ENCODE measurements around the gene ABLIM2.
"Not testable (repeated sequence)": the region's sequence is repeated elsewhere in the genome, so short reads cannot be mapped to it uniquely, and the experiment has no call there.

ABLIM2 gene

DNA sequence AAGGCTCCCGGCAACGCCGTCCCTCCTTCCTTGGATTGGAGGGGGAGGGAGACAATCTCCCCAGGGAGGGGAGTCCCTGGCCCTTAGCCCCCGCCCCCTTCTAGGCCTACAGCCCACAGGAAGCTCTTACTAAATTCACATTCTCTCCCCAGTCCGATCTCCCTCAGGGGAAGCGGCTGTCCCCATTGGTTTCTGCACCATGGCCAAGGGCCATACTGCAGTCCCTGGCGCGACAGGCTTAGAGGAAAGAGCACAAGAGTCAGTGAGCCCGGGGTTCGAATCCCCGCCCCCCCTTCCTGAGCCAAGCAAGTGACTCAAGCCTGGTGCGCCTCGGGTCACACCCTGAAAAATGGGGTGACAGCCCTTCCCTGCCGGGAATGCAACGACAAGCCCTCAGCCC lies 1.1 kb downstream of the ABLIM2 start:
- DNase-seq (ENCODE audit: low read depth) = no peak

DNA sequence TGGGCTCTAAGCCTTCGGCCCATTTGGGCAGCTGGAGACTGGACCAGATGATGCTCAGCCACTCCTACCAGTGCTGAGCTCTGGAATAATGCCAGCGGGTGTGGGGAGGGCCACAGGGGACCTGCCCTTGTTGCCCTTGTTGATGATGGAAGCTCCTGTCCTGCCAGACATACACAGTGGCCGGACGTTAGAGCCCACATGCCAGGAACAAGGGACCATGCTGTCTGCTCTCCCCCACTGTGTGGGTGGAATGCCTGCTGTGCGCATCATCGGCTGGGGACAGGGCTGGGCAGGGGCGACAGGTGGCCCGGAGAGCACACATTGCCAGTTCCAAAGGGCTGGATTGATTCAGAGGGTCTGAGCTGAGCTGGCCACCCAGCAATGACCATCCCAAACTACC lies 2.0 kb downstream of the ABLIM2 start:
- DNase-seq (ENCODE audit: low read depth) = no peak

DNA sequence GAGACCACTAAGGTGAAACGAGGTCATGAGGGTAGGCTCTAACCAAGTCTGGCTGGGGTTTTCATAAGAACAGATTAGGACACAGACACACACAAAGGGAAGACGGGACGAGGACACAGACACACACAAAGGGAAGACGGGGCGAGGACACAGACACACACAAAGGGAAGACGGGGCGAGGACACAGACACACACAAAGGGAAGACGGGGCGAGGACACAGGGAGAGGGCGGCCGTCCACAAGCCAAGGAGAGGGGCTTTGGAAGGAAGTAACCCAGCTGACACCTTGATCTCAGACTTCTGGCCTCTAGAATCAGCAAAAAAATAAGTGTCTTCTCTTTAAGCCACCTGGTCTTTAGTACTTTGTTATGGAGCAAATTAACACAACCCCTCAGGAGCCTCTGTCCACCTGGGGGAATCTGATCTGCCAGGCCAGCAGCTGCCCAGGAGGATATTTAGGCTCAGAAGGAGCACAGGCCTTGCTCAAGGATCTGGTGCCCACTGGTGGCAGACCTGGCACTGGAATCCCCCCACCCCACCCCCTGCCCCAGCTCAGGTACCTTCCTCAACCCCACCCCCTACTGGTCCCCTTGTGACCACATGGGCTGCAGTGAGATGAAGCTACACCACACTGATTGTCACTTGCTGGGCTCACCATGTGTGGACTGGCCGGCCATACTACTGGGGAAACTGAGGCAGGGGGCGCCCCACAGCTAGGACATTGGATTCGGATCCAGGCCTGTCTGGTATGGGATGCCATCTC lies 2.8 kb downstream of the ABLIM2 start:
- DNase-seq (ENCODE audit: low read depth) = no peak

DNA sequence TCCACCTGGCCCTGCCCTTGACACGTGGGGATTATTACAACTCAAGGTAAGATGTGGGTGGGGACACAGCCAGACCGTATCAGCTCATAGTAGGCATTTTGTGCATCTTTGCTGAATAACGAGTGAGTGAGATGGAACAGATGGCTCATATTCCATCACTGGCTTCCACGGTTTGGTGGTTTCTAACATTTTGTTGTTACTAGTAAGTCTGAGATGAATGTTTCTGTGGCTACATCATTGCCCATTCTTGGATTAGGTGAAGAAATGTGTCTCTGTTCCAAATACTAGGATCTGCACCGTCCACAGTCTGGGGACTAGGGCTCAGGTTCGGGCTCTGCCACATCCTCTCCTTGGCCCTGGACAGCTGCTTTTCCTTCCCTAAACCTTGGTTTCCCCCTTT lies 3.6 kb downstream of the ABLIM2 start:
- DNase-seq (ENCODE audit: low read depth) = no peak

DNA sequence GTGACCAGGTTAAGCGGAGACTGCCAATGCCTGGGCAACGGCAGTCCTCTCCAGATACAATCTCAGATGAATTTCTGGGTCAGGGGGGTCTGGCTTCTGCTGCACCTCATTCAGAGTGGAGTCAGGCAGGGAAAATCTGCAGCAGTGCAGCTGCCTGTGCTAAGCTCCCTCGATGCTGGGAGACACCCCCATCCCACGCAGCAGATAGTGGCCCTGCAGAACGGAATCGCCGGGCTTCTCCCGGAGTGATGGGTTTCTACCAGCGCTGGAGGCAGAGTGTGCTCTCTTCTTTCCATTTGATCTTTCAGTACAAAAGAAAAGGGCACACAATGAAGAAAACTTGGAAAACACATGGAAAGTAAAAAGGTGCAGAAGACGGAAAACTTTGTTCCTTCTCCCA lies 5.2 kb downstream of the ABLIM2 start:
- no peak for DNase-seq (ENCODE audit: low read depth)

DNA sequence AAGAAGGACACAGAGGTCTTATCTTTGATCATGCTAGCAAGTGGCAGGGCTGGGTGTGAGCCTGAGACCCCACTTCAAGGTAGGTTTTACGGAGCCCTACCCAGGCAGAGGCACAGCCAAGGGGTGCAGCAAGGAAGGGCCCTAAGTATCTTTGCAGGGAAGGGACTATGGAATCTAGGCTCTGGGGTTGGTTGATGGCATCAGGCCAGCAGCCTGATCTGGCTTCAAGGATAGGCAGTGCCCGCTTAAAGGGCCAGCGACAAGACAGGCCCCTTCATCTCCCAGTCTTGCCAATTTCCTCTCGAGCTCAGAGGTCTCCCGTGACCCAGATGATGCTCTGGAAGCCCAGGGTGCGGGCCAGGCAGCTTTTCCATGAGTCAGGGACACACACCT lies 5.8 kb downstream of the ABLIM2 start:
- no peak for DNase-seq (ENCODE audit: low read depth)

DNA sequence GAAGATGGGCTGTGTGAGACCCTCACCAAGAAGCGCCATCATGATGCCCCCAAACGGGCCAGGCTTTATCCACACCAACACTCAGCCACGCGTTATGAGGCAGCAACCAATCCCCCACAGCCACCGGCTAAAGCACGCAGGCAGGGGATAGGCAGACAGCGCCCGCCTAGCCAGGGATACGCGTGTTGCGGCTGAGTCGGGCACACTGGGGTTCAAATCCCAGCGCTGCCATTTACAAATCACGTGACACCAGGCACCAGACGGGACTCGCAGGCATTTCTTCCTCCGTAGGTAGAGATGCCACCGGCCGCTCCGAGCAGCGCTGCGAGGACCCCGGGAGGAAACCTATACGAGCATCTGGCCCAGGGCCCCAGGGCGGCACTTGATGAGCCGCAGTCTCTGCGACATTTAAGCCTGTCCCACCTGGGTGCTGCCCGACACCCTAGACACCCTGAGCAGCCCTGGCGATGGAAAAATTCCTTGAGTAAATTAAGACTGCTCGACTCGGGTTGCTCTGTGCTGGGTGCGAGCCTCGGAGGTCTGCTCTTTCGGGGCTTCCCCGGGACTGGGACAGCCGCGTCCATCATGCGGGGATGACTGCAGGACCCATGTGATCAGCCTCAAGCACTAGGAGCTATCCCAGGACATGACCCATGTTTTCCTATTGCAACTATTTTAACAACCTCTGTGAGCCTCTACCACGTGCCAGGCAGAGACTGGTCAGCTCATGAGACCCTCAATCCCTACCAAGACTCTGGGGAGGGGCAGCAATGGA lies 6.3 kb downstream of the ABLIM2 start:
- DNase-seq (ENCODE audit: low read depth) = no peak

DNA sequence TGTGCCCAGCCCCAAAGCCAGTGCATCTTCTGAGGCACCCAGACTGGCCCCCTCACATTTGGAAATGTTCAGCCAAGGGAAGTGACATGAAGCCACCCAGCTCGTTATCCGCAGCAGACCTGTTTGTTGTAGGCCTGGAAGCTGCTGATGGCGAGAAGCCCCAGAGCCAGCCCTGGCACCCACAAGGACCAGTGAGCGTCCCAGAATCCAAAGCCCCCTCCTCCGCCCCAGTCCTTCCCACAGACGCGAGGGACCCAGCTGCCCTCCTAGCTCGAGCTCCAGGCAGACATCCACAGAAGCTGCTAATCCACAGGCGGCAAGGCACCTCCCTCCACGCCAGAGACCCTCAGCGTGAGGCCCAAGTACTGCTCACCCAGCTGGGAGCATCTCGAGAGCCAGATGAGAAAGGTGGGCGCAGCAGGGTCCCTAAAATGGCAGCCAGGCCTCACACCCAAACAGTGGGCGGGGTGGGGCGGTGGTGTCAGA lies 7.4 kb downstream of the ABLIM2 start:
- no peak for DNase-seq (ENCODE audit: low read depth)

DNA sequence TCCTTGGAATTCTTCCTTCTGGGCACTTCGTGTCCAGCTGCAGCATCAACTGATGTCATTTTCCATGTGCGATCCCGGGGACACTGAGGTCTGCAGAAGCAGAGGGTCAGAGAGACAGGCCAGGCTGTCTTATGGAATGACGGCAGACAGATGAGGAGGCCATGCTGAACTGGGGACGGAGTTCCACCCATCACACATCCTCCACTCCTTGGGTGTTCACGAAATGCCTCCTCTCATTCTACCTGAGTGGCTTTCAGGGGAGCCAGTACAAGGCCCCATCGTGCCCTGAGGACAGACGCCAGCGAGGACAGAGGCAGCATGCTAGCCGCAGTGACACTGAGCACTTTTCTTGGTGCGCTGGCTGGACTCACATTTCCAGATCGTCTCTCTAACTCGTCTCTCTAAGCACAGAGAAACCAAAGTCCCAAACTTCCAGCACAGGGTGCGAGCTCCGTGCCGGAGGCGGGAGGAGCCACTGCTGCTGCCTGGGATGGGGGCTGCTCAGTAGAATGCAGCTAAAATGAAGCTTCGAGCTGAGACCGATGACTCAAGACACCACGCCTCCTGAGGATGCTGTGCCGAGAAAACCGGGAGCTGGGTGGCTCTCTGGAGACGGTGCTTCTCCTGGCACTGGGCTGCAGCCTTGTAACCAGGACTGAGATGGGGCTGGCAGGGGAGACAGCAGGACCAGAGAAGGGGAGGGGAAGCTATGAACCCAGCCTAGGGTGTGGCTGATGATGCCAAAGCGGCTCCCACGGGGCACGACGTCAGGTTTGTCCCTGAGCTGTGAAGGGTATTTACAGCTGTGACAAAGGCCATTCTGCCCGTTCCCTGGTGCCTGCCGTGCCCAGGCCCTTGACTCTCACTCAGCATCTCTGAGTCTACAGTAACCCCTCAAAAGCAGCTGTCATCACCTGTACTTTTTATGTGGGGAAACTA lies 8.2 kb downstream of the ABLIM2 start:
- no peak for DNase-seq (ENCODE audit: low read depth)

DNA sequence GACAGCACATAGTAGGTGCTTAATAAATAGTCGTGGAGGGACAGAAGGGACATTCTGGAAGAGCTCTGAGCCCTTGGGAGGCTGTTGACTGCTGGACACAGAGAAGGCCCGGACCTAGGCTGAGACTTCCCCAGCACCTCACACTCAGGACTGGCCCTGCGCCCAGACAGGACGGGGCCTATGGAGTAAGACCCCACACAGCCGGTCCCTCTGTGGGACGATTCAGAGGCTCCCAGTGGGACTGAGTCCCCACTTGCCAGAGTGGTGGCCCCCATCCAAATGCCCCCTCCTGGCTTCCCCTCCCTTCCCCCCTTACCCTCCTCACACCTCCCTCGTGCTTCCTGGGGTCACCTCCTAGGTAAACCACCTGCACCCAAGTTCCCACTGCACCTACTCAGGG lies 8.9 kb downstream of the ABLIM2 start:
- DNase-seq (ENCODE audit: low read depth) = no peak

DNA sequence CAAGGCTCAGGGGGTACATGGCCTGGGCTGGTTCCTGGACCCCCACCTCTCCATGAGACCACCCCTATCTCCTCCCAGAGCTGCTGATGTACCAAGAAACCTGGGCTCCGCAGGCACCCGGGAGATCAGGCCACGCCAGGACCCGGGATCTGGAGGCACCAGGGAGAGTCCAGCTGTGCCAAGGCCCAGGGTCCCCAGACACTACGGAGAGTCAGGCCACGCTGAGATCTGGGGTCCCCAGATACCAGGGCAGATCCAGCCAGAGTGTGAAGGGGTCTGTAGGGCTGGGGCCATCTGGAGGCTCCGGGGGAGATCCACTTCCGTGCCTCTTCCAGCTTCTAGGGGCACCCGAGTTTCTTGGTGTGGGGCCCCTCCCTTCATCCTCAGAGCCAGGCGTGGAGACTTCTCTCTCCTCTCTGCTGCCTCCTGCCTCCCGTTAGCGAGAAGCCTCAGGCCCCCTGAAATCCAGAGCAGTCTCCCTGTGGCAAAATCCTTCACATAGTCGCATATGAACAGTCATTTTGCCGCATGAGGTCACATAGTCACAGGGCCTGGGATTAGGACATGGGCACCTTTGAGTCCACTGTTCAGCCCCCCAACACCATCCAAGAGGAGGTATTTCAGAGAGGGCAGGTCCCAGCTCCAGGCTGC lies 9.7 kb downstream of the ABLIM2 start:
- no peak for DNase-seq (ENCODE audit: low read depth)

DNA sequence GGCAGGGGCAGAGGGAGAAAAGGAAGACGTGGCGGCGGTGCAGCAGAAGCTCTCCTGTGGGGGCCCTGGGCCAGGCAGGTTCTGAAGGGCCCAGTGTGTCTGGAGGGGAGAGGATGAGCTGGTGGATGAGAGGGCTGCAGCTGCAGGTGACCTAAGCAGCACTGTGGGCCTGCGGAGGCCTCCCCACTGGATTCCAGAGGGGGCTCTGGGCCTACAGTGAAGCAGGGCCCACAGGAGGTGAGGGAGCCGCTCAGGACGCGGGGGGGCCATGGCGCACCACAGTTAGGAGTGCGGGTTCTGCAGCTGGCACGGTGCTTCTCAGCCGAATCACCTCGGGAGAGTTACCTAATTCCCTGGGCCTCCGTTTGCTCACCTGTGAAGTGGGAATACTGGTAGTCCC lies 10.5 kb downstream of the ABLIM2 start:
- DNase-seq (ENCODE audit: low read depth) = no peak

DNA sequence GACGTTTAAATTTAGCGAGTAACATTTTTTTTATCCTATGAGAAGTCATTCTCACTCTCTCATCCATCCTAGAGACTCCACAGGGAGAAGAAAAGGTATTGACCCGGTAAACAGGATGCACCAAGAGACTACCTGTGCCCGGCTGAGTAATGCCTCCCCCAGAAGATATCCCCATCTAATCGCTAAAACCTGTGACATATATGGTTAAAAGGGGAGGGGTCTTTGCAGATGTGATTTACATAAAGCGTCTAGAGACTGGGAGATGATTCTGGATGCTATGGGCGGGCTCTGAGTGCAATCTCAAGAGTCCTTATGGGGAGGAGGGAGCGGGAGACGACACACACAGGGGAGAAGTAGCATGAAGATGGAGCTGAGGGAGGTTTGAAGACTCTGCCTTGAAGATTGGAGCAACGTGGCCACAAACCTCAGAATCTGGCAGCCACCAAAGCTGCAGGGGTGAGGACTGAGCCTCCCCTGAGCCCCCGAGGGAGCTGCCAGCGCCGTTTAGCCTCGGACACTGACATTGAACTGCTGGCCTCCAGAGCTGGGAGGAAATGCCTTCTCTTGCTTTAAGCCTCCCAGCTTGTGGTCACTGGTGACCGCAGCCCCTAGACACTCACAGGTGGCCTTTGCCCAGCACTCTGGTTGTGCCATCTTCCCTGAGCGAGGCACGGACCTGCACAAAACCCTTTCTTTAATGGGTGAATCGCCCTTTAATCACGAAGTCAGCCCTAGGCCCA lies 11.2 kb downstream of the ABLIM2 start:
- no peak for DNase-seq (ENCODE audit: low read depth)

DNA sequence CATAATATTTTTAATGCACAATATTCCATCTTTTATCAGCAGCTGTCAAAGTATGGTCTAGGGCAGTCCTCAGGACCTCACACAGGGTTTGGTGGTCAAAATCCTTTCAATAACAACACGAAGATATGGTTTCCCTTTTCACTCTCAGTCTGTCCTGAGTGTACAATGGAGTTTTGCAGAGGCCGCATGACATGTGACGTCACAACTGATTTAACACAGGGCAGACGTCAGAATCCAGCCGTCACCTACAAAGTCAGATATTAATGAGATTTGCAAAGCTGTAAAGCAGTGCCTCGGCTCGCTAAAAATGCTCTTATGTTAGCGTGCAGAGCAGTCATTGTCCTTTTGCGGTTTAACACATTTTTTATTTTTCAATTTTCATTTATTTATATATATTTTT lies 12.5 kb downstream of the ABLIM2 start:
- DNase-seq (ENCODE audit: low read depth) = no peak

DNA sequence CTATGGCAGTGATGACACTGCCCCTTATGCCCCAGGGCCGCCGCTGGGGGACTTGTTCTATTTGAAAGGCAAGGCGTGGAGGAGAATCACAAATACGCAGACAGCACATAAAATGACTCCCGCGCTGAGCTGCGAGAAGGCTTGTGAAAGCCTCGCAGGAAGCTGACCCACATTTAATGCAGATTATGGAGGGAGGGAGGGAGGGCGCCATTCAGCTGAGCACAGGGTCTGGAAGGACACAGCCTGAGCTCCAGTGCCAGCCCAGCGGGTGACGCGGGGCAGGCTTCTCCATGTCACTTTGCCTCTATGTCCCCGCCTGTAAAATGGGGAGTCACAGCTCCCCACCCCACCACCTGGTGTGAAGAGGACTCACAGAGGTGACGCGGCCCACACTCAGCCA lies 14.3 kb downstream of the ABLIM2 start:
- DNase-seq (ENCODE audit: low read depth) = no peak

DNA sequence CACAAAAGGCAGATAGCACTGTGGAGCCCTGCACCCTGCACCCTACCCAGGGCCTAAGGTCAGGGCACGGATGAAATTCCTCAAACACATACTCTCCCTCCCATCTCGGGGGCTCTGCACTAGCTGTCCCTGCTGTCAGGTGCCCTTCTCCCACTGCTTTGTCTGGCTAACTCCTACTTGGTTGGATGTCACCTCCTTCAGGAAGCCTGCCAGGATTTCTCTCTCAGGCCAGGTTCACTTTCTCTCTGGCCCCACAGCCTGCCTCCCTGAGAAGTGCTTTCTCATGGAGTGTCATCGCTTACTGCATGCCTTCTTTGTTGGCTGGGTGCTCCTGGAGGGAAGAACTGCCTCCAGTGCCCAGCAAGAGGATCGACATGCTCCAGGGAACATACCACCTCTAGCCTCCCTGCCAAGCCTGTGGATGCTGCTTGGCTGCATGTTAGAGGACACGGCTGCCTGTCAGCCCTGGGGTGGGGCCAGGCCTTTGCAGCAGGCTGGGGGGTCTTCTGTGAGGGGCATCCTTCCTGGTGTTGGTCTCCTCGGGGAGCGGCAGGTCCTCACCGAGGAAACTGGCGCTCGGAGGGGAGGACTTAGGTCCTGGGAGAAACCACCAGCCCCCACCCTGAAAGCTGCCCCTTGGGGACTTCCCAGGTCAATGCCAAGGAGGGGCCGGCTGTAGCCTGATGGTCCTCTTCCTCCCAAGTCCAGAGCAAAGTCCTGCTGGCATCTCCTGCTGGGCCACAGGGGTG lies 15.0 kb downstream of the ABLIM2 start:
- DNase-seq (ENCODE audit: low read depth) = no peak

DNA sequence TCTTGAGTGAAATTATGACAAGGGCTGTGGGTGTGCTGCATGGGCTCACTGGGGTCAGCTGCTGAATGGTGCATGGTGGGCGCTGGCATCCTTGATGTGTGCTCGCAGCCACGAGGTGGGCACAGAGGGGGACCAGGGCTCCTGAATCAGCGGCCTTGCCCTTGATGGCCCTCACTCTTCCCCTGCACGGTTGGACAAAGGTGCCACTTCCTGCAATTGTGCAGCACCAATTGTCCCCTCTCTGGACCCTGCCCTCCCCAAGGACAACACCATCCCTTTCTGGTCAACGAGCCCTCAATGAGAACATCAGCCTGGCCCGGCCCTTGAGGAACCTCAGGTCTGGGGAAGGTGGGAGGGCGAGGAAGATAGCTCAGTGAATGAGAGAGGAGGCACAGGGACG lies 16.1 kb downstream of the ABLIM2 start:
- DNase-seq (ENCODE audit: low read depth) = no peak

DNA sequence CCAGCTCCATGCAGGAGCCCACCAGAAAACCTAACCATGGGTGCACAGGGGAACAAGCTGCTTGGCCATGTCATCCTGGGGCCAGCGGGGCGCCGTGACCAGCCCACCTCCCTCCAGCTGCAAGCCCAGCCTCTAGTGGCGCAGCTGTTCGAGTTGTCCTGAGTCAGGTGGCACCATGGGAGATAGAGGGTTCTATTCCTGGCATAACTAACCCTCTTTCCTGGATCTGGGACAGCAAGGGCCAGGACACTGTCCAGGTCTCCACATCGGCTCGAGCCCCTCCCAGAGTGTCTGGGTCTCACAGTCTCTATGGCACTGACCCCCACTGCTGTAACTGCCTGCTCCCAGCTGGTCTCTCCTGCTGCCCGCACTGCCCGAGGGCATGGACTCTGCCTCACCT lies 16.7 kb downstream of the ABLIM2 start:
- DNase-seq (ENCODE audit: low read depth) = no peak

DNA sequence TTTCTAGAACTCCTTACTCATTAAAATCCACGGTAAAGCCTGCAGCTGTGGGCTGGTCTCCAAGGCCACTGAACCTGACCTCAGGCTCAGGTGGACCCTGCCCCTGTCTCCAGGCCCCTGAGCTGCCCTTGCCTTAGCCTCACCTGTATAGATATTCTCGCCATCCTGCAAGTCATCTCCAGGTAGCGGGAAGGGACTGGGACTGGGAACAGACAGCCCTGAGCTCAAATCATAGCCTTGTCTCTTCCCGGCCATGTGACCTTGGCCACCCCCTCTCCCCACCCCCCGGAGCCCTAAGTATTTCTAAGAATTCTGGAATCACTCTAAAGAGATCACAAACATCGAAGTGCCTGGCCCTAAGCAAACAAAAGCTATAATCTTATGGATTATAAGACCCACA lies 17.7 kb downstream of the ABLIM2 start:
- DNase-seq (ENCODE audit: low read depth) = no peak

DNA sequence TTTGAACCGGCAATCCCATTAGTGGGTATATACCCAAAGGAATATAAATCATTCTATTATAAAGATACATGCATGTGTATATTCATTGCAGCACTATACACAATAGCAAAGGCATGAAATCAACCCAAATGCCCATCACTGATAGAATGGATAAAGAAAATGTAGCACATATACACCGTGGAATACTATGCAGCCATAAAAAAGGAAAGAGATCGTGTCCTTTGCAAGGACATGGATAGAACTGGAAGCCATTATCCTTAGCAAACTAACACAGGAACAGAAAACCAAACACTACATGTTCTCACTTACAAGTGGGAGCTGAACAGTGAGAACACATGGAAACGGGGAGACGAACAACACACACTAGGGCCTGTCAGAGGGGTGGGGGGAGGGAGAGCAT lies 18.9 kb downstream of the ABLIM2 start:
- DNase-seq (ENCODE audit: low read depth) = not testable (repeated sequence)
